A673 (cell line): ENCODE results near the gene TMOD3.

Source experiments
- CTCF ChIP-seq: fragments of 300-800, 200-600 bp; sonication (generic); conservative IDR thresholded peaks from 2 replicates; pipeline ENCODE4 v1.5.1; 2017; ENCODE audit warnings: low read depth, mild to moderate bottlenecking, antibody characterized with exemption, low read length, moderate library complexity, mixed read lengths
- EZH2 ChIP-seq: fragments of 200-600 bp; sonication (generic); IDR thresholded peaks from 2 replicates; pipeline ENCODE4 v1.6.1; 2017; ENCODE audit warnings: borderline replicate concordance, low read depth, mild to moderate bottlenecking, mixed read lengths, antibody characterized with exemption, low read length; ENCODE audit not compliant: poor library complexity, severe bottlenecking

DNA sequence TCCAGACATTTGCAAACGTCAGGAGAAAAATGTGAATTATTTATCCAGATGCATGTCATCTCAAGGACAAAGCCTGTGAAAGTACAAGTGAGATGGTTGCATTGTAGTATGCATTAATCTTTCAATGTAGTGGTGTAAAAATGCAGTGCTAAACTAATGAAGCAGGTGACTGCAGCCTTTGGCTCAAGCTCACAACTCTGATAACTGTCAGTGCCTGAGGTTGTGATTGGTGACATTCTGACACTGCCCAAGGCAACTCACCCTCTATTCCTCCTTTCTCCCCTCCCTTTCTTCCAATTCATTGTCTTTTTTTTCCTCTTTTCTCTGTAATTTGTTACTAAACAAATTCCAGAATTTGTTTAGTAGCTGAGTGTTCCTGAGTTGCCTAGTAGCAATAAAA, 20.0 kb upstream of the TMOD3 start:
- TF ChIP-seq EZH2 (no peak), CTCF (no peak)
